Gastrocnemius medialis (tissue), 4 donors: ENCODE measurements around the gene PKN1. TPM values are rescaled to one million over a fixed set of nuclear protein-coding genes. Genes with fewer than 3 reads are reported as not detected.

Source experiments
- ATAC-seq, 2 donors: fragments of 150-250 bp; one replicate each; pipeline ENCODE4 v1.9.1; 2016
- DNase-seq, 2 donors: peaks; one replicate each; pipeline ENCODE4 v3.0.0-alpha.2; 2019
- H3K27ac ChIP-seq, 4 donors: fragments of 200-600 bp; sonication (generic); 1 replicate in 1 of 4; 2 replicates in 3 of 4; pipeline ENCODE4 v1.5.1; 2016 to 2018; ENCODE audit warnings: mild to moderate bottlenecking in 2 of 4, moderate library complexity in 1 of 4
- H3K27me3 ChIP-seq, 3 donors: fragments of 200-600 bp; sonication (generic) in 2 of 3; 1 replicate in 1 of 3; 2 replicates in 2 of 3; pipeline versions ENCODE4 v1.5.1 to v1.6.0; 2016 to 2019; ENCODE audit warnings: mild to moderate bottlenecking in 1 of 3, moderate library complexity in 1 of 3
- H3K36me3 ChIP-seq, 2 donors: fragments of 200-600 bp; sonication (generic) in 1 of 2; one replicate each; pipeline ENCODE4 v1.5.1; 2017 to 2018
- H3K4me1 ChIP-seq, 2 donors: fragments of 200-600 bp; sonication (generic) in 1 of 2; one replicate each; pipeline ENCODE4 v1.5.1; 2016 to 2017; ENCODE audit warnings: mild to moderate bottlenecking in 2 of 2
- H3K4me3 ChIP-seq, 4 donors: fragments of 200-600 bp; sonication (generic) in 3 of 4; 1 replicate in 1 of 4; 2 replicates in 3 of 4; pipeline ENCODE4 v1.5.1; 2016 to 2019; ENCODE audit warnings: mild to moderate bottlenecking in 2 of 4
- H3K9me3 ChIP-seq, 3 donors: fragments of 200-600 bp; sonication (generic) in 2 of 3; 1 replicate in 1 of 3; 2 replicates in 2 of 3; pipeline ENCODE4 v1.5.1; 2016 to 2019
- CTCF ChIP-seq, 5 experiments: fragments of 450-650 bp in 3 of 5; fragments of 200-600 bp in 2 of 5; sonication (generic) in 2 of 5; IDR thresholded peaks in 4 of 5; conservative IDR thresholded peaks in 1 of 5; 1 replicate in 4 of 5; 2 replicates in 1 of 5; pipeline ENCODE4 v1.5.1; 2016 to 2019; ENCODE audit warnings: antibody characterized with exemption in 5 of 5, mild to moderate bottlenecking in 3 of 5, moderate library complexity in 3 of 5
- POLR2A ChIP-seq, 2 donors: fragments of 450-650 bp; IDR thresholded peaks; one replicate each; pipeline ENCODE4 v1.6.1; 2017; ENCODE audit warnings: antibody characterized with exemption in 2 of 2, mild to moderate bottlenecking in 2 of 2, moderate library complexity in 2 of 2
- in situ Hi-C, 4 donors: fragments of 200-750 bp; cut with MboI; loops; one replicate each; pipeline versions ENCODE4 v1.15.0 to v1.8.0; 2017; ENCODE audit warnings: low sequenced_read_pairs in 4 of 4
- intact Hi-C: fragments of 100-400 bp; cut with DNase I; formaldehyde crosslinking; loops from one replicate; pipeline ENCODE4 v1.15.1; 2023; ENCODE audit warnings: low total_unique reads
- total RNA-seq, 4 donors: library from RNA; depleted of rRNA; stranded (reverse); fragments of >200 nt; gene quantifications; one replicate each; pipeline versions ENCODE4 v1.1.0 to v1.2.3, GENCODE V29; 2016

Gene PKN1
- total RNA-seq, 4 donors from 2014 or later: 52.1 to 130 (median 81.3) TPM

- peak overlapping the region; percentile 57 to 70 (median 58) for H3K27ac ChIP-seq
- no peaks in the 10 kb centered on the region for H3K9me3 ChIP-seq
- DNase-seq (peak in 1 of 2 donors; percentile 71), ATAC-seq (peak; percentile 69 to 76)
- no peaks in the 10 kb centered on the region for H3K27me3 ChIP-seq
- H3K36me3 ChIP-seq: peaks cover 0 to 12% of the 10 kb centered on the region in 2 donors
- TF ChIP-seq POLR2A (IDR thresholded peaks at IDR 0.05): peak in 1 of 2 donors; percentile 6
- no peak for TF ChIP-seq CTCF (IDR thresholded peaks at IDR 0.05 in 4 of 5, conservative IDR thresholded peaks at IDR 0.05 in 1 of 5)
- in situ Hi-C loops: loop anchor here in 1 of 4 donors (10.0 kb wide), 1 partner anchor 54 kb away; no protein-coding TSS in a partner anchor
- H3K4me1 ChIP-seq: peaks cover 18 to 20% of the 10 kb centered on the region in 2 donors
- H3K4me3 ChIP-seq: peak overlapping the region in 3 of 4 donors; percentile 15 to 32 (median 17)
- intact Hi-C loops: no loop called here
Observed at GRCh38 chr19:14510311-14511228, 77.5 kb downstream of the PKN1 start.

- DNase-seq (no peak), ATAC-seq (no peak)
- in situ Hi-C loops (loop anchor here in 1 of 4 donors (10.0 kb wide), 1 partner anchor 54 kb away; no protein-coding TSS in a partner anchor), intact Hi-C loops (no loop called here)
- no peaks in the 10 kb centered on the region for H3K9me3 ChIP-seq
- H3K27me3 ChIP-seq: no peaks in the 10 kb centered on the region
- H3K4me1 ChIP-seq: peaks cover 24 to 27% of the 10 kb centered on the region in 2 donors
- TF ChIP-seq POLR2A (IDR thresholded peaks at IDR 0.05) (no peak), CTCF (IDR thresholded peaks at IDR 0.05 in 4 of 5, conservative IDR thresholded peaks at IDR 0.05 in 1 of 5) (no peak)
- no peak overlapping the region for H3K4me3 ChIP-seq
- H3K36me3 ChIP-seq: peaks cover 0 to 18% of the 10 kb centered on the region in 2 donors
- H3K27ac ChIP-seq: peak overlapping the region; percentile 45 to 70 (median 58)
Observed at GRCh38 chr19:14511229-14511593, 78.1 kb downstream of the PKN1 start.

- H3K27ac ChIP-seq: peak overlapping the region in 1 of 4 donors; percentile 48
- H3K4me3 ChIP-seq: no peak overlapping the region
- H3K27me3 ChIP-seq: no peaks in the 10 kb centered on the region
- DNase-seq: no peak
- ATAC-seq: no peak
- H3K36me3 ChIP-seq: peaks cover 0 to 22% of the 10 kb centered on the region in 2 donors
- no peaks in the 10 kb centered on the region for H3K9me3 ChIP-seq
- peaks cover 34 to 35% of the 10 kb centered on the region in 2 donors for H3K4me1 ChIP-seq
- TF ChIP-seq CTCF (IDR thresholded peaks at IDR 0.05 in 4 of 5, conservative IDR thresholded peaks at IDR 0.05 in 1 of 5) (no peak), POLR2A (IDR thresholded peaks at IDR 0.05) (no peak)
- intact Hi-C loops (no loop called here), in situ Hi-C loops (loop anchor here in 1 of 4 donors (10.0 kb wide), 1 partner anchor 52 kb away; no protein-coding TSS in a partner anchor)
Observed at GRCh38 chr19:14512406-14512961, 79.4 kb downstream of the PKN1 start.

- intact Hi-C loops (no loop called here), in situ Hi-C loops (loop anchor here in 1 of 4 donors (10.0 kb wide), 1 partner anchor 50 kb away; no protein-coding TSS in a partner anchor)
- Histone ChIP-seq H3K4me1 (peaks cover 34 to 41% of the 10 kb centered on the region in 2 donors), H3K9me3 (no peaks in the 10 kb centered on the region), H3K27ac (peak overlapping the region in 3 of 4 donors; percentile 33 to 48 (median 43)), H3K4me3 (no peak overlapping the region), H3K36me3 (peaks cover 0 to 22% of the 10 kb centered on the region in 2 donors), H3K27me3 (no peaks in the 10 kb centered on the region)
- TF ChIP-seq CTCF (IDR thresholded peaks at IDR 0.05 in 4 of 5, conservative IDR thresholded peaks at IDR 0.05 in 1 of 5) (no peak), POLR2A (IDR thresholded peaks at IDR 0.05) (no peak)
- DNase-seq (no peak), ATAC-seq (no peak)
Observed at GRCh38 chr19:14514215-14514863, 81.2 kb downstream of the PKN1 start.
